Esophagus squamous epithelium (tissue), 5 donors: ENCODE results near the gene GFRA1. TPM values are rescaled to one million over a fixed set of nuclear protein-coding genes. Genes with fewer than 3 reads are reported as not detected.
"Not testable (repeated sequence)": the region's sequence is repeated elsewhere in the genome, so short reads cannot be mapped to it uniquely, and the experiment has no call there.

Source experiments
- DNase-seq: peaks from one replicate; lab custom pipeline; 2025; lab: John Stamatoyannopoulos, UW
- H3K27ac ChIP-seq, 4 donors: fragments of 200-600 bp; sonication (generic); one replicate each; pipeline ENCODE4 v1.5.1; 2016 to 2019; ENCODE audit warnings: mild to moderate bottlenecking in 1 of 4
- H3K27me3 ChIP-seq, 4 donors: fragments of 200-600 bp; sonication (generic); 1 replicate in 3 of 4; 2 replicates in 1 of 4; pipeline versions ENCODE4 v1.5.1 to v1.6.0; 2017 to 2021; ENCODE audit warnings: antibody characterized with exemption in 1 of 4
- H3K36me3 ChIP-seq, 3 donors: fragments of 200-600 bp; sonication (generic); one replicate each; pipeline ENCODE4 v1.5.1; 2016 to 2019
- H3K4me1 ChIP-seq, 3 donors: fragments of 200-600 bp; sonication (generic); one replicate each; pipeline ENCODE4 v1.5.1; 2017 to 2019
- H3K4me3 ChIP-seq, 4 donors: fragments of 200-600 bp; sonication (generic); 1 replicate in 3 of 4; 2 replicates in 1 of 4; pipeline ENCODE4 v1.5.1; 2016 to 2019; ENCODE audit warnings: mild to moderate bottlenecking in 2 of 4, moderate library complexity in 1 of 4
- H3K9me3 ChIP-seq, 3 donors: fragments of 200-600 bp; sonication (generic); one replicate each; pipeline ENCODE4 v1.5.1; 2016 to 2019
- POLR2A ChIP-seq, 4 donors: fragments of 450-650 bp; IDR thresholded peaks; one replicate each; pipeline ENCODE4 v1.6.1; 2017; ENCODE audit warnings: antibody characterized with exemption in 4 of 4, mild to moderate bottlenecking in 4 of 4, moderate library complexity in 3 of 4
- WGBS, 2 donors: methylation state at CpG; one replicate each; pipeline ENCODE4 v1.1.5; 2018; 5-methylcytosine and 5-hydroxymethylcytosine counted together
- intact Hi-C: fragments of 100-400 bp; cut with DNase I; formaldehyde crosslinking; loops from one replicate; pipeline ENCODE4 v1.15.0; 2022
- total RNA-seq, 4 donors: library from RNA; depleted of rRNA; stranded (reverse); fragments of >200 nt; gene quantifications; one replicate each; pipeline ENCODE4 v1.1.0, GENCODE V29; 2016
- TF ChIP-seq, protein P1 (sequence below), 6 experiments: fragments of 450-650 bp in 4 of 6; fragments of 200-600 bp in 2 of 6; sonication (generic) in 2 of 6; IDR thresholded peaks; one replicate each; pipeline ENCODE4 v1.5.1; 2016 to 2019; ENCODE audit warnings: antibody characterized with exemption in 6 of 6, mild to moderate bottlenecking in 4 of 6, moderate library complexity in 4 of 6
- donor health status: DM: yes; HTN: yes; CAD: no.

GFRA1 gene
- total RNA-seq, 4 donors from 2014 or later: 1.0 to 79.9 (median 4.2) TPM

- Histone ChIP-seq H3K4me3 (no peak overlapping the region), H3K9me3 (no peaks in the 10 kb centered on the region), H3K36me3 (no peaks in the 10 kb centered on the region), H3K27ac (no peak overlapping the region), H3K27me3 (no peaks in the 10 kb centered on the region), H3K4me1 (no peaks in the 10 kb centered on the region)
- TF ChIP-seq, protein P1, sequence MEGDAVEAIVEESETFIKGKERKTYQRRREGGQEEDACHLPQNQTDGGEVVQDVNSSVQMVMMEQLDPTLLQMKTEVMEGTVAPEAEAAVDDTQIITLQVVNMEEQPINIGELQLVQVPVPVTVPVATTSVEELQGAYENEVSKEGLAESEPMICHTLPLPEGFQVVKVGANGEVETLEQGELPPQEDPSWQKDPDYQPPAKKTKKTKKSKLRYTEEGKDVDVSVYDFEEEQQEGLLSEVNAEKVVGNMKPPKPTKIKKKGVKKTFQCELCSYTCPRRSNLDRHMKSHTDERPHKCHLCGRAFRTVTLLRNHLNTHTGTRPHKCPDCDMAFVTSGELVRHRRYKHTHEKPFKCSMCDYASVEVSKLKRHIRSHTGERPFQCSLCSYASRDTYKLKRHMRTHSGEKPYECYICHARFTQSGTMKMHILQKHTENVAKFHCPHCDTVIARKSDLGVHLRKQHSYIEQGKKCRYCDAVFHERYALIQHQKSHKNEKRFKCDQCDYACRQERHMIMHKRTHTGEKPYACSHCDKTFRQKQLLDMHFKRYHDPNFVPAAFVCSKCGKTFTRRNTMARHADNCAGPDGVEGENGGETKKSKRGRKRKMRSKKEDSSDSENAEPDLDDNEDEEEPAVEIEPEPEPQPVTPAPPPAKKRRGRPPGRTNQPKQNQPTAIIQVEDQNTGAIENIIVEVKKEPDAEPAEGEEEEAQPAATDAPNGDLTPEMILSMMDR (IDR thresholded peaks at IDR 0.05): no peak
- TF ChIP-seq POLR2A (IDR thresholded peaks at IDR 0.05): no peak
- DNase-seq: no peak
- WGBS, 2 donors: 28 to 43% methylated on average over 1 of the region's 1 CpG
- intact Hi-C loops: no loop called here
Measured at GRCh38 chr10:116168745-116169144, 104.3 kb downstream of the GFRA1 start.

DNA sequence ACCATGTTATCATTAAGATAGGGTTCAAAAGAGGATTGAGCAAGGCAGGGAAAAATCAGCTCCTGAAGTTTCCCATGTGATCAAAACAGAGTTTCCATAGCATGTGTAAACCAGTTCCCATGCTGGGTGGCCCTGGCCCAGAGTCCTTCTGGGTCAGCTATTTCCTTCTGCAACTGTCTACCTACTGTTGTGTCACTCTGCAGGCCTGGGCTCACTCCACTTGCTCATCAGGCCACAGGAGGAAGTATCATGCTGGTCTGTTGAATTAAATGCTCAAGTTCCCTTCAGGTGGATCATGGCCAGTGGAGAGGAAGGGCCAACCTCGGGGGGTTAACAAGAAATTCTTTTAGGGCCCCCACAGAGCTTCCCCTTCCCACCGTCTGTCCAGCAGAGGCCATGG, 104.7 kb downstream of the GFRA1 start:
- H3K27me3 ChIP-seq: no peaks in the 10 kb centered on the region
- H3K36me3 ChIP-seq: no peaks in the 10 kb centered on the region
- no peaks in the 10 kb centered on the region for H3K9me3 ChIP-seq
- no peak overlapping the region for H3K27ac ChIP-seq
- intact Hi-C loops: no loop called here
- WGBS, 2 donors: 25 to 56% methylated on average over 2 of the region's 2 CpGs
- TF ChIP-seq POLR2A (IDR thresholded peaks at IDR 0.05): no peak
- TF ChIP-seq, protein P1 (IDR thresholded peaks at IDR 0.05): no peak
- H3K4me3 ChIP-seq: no peak overlapping the region
- DNase-seq: no peak
- no peaks in the 10 kb centered on the region for H3K4me1 ChIP-seq

GRCh38 chr10:116165941-116166340, 107.1 kb downstream of the GFRA1 start:
- DNase-seq, H3K27me3 ChIP-seq, H3K36me3 ChIP-seq, H3K4me3 ChIP-seq, H3K4me1 ChIP-seq, H3K9me3 ChIP-seq, intact Hi-C loops, H3K27ac ChIP-seq: not testable (repeated sequence)

GRCh38 chr10:116164291-116164690, 108.7 kb downstream of the GFRA1 start:
- WGBS, 2 donors: 33 to 39% methylated on average over 5 of the region's 5 CpGs
- Histone ChIP-seq H3K4me3 (no peak overlapping the region), H3K27ac (no peak overlapping the region), H3K4me1 (no peaks in the 10 kb centered on the region), H3K27me3 (no peaks in the 10 kb centered on the region), H3K36me3 (no peaks in the 10 kb centered on the region), H3K9me3 (no peaks in the 10 kb centered on the region)
- TF ChIP-seq, protein P1 (IDR thresholded peaks at IDR 0.05): no peak
- TF ChIP-seq POLR2A (IDR thresholded peaks at IDR 0.05): no peak
- DNase-seq: no peak
- intact Hi-C loops: no loop called here

- Histone ChIP-seq H3K27ac (no peak overlapping the region), H3K36me3 (no peaks in the 10 kb centered on the region), H3K4me1 (no peaks in the 10 kb centered on the region), H3K4me3 (no peak overlapping the region), H3K9me3 (no peaks in the 10 kb centered on the region), H3K27me3 (no peaks in the 10 kb centered on the region)
- TF ChIP-seq, protein P1 (IDR thresholded peaks at IDR 0.05): no peak
- TF ChIP-seq POLR2A (IDR thresholded peaks at IDR 0.05): no peak
- DNase-seq: no peak
- WGBS, 2 donors: 81 to 82% methylated on average over 16 to 18 of the region's 18 CpGs
- intact Hi-C loops: no loop called here
Measured at GRCh38 chr10:116163333-116164131, 109.5 kb downstream of the GFRA1 start.
